ENCODE measurements around the gene KRTAP5-2.
"Not testable (repeated sequence)": the region's sequence is repeated elsewhere in the genome, so short reads cannot be mapped to it uniquely, and the experiment has no call there.

The KRTAP5-2 gene

DNA sequence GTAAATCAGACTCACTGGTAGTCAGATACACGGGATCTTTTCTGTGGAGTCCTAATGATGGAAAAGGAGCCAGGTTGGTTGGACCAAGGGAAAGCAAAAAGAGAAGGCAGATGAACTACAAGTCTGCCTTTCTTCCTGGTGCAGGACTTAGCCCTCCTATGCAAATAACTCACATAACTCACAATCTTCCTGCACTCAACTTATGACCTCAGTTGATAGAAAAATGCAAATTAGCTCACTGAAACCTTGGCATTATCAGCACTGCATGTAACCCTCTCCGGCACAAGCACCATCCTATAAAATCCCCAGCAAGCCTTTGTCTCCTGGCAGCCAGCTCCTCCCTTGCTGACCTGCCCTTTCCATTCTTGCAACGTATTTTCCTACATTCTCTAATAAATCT, 3.6 kb upstream of the KRTAP5-2 start:
- H4K91ac ChIP-seq (ENCODE audit: low read length); H3K4me3 ChIP-seq (ENCODE audit: insufficient read depth in 1 of 2, low read depth in 1 of 2, low read length in 2 of 2); H3K18ac ChIP-seq (ENCODE audit: low read depth in 1 of 2, low read length in 2 of 2); H2BK5ac ChIP-seq (ENCODE audit: low read depth, low read length, poor library complexity, severe bottlenecking); H3K36me3 ChIP-seq (ENCODE audit: control insufficient read depth in 1 of 2, insufficient read depth in 2 of 2, low read depth in 1 of 2, low read length in 2 of 2); H3K4me1 ChIP-seq (ENCODE audit: control insufficient read depth, insufficient read depth, low read depth, low read length); H3K9me3 ChIP-seq (ENCODE audit: control insufficient read depth, low read length); H3K79me1 ChIP-seq (replicated peaks; ENCODE audit: low read length, poor library complexity, severe bottlenecking); H3K4ac ChIP-seq (ENCODE audit: low read depth in 1 of 2, low read length in 2 of 2); DNase-seq; H2AK5ac ChIP-seq (ENCODE audit: low read length, severe bottlenecking); H2BK12ac ChIP-seq (ENCODE audit: low read length in 2 of 2); H3K9ac ChIP-seq (ENCODE audit: low read length); H2AFZ ChIP-seq (ENCODE audit: low read depth, low read length); H3K4me2 ChIP-seq (ENCODE audit: low read length, poor library complexity, severe bottlenecking); H4K8ac ChIP-seq (ENCODE audit: low read length); H3K23ac ChIP-seq (ENCODE audit: low read length in 2 of 2); H2BK15ac ChIP-seq (ENCODE audit: low read depth, poor library complexity, severe bottlenecking); H2BK120ac ChIP-seq (ENCODE audit: low read depth, low read length); H3K27ac ChIP-seq (ENCODE audit: low read length, poor library complexity, severe bottlenecking); H3K14ac ChIP-seq (ENCODE audit: low read length in 2 of 2): not testable (repeated sequence)
- peaks cover 71 to 80% of the 10 kb centered on the region in 2 experiments for H3K27me3 ChIP-seq (ENCODE audit: control insufficient read depth in 1 of 2, insufficient read depth in 1 of 2, low read length in 2 of 2)
- 85% methylated on average over 3 of the region's 3 CpGs for WGBS

DNA sequence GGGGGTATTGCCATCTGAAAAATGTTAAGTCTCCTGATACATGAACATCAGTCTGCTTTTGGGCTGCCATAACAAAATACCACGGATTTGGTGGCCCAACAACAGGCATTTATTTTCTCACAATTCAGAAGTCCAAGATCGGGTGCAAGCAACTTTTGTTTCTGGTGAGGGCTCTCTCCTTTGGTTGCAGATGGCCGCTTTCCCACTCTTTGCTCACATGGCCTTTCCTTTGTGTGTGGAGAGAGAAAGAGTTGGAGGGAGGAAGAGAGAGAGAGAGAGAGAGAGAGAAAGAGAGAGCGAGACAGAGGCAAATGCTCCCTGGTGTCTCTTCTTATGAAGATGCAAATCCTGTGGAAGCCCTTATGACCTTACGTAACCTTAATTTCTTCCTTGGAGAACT, 2.5 kb upstream of the KRTAP5-2 start:
- no peak overlapping the region for H3K14ac ChIP-seq (ENCODE audit: low read length in 2 of 2)
- no peak overlapping the region for H2BK12ac ChIP-seq (ENCODE audit: low read length in 2 of 2)
- no peak overlapping the region for H3K4me2 ChIP-seq (ENCODE audit: low read length, poor library complexity, severe bottlenecking)
- no peaks in the 10 kb centered on the region for H3K79me1 ChIP-seq (replicated peaks; ENCODE audit: low read length, poor library complexity, severe bottlenecking)
- no peaks in the 10 kb centered on the region for H3K4me1 ChIP-seq (ENCODE audit: control insufficient read depth, insufficient read depth, low read depth, low read length)
- no peak for DNase-seq
- H2AFZ ChIP-seq (ENCODE audit: low read depth, low read length) = no peak overlapping the region
- H2BK5ac ChIP-seq (ENCODE audit: low read depth, low read length, poor library complexity, severe bottlenecking) = no peak overlapping the region
- H4K91ac ChIP-seq (ENCODE audit: low read length) = no peak overlapping the region
- no peak overlapping the region for H3K4me3 ChIP-seq (ENCODE audit: insufficient read depth in 1 of 2, low read depth in 1 of 2, low read length in 2 of 2)
- H3K27ac ChIP-seq (ENCODE audit: low read length, poor library complexity, severe bottlenecking) = no peak overlapping the region
- no peak overlapping the region for H2BK120ac ChIP-seq (ENCODE audit: low read depth, low read length)
- H4K8ac ChIP-seq (ENCODE audit: low read length) = no peak overlapping the region
- H3K4ac ChIP-seq (ENCODE audit: low read depth in 1 of 2, low read length in 2 of 2) = no peak overlapping the region
- no peak overlapping the region for H2BK15ac ChIP-seq (ENCODE audit: low read depth, poor library complexity, severe bottlenecking)
- 85% methylated on average over 4 of the region's 5 CpGs for WGBS
- H3K9ac ChIP-seq (ENCODE audit: low read length) = no peak overlapping the region
- H3K36me3 ChIP-seq (ENCODE audit: control insufficient read depth in 1 of 2, insufficient read depth in 2 of 2, low read depth in 1 of 2, low read length in 2 of 2) = no peaks in the 10 kb centered on the region
- no peak overlapping the region for H3K18ac ChIP-seq (ENCODE audit: low read depth in 1 of 2, low read length in 2 of 2)
- H3K23ac ChIP-seq (ENCODE audit: low read length in 2 of 2) = no peak overlapping the region
- no peaks in the 10 kb centered on the region for H3K9me3 ChIP-seq (ENCODE audit: control insufficient read depth, low read length)
- H3K27me3 ChIP-seq (ENCODE audit: control insufficient read depth in 1 of 2, insufficient read depth in 1 of 2, low read length in 2 of 2) = peaks cover 71 to 80% of the 10 kb centered on the region in 2 experiments
- no peak overlapping the region for H2AK5ac ChIP-seq (ENCODE audit: low read length, severe bottlenecking)

GRCh38 chr11:1598816-1599215, 722 bp upstream of the KRTAP5-2 start:
- H3K18ac ChIP-seq (ENCODE audit: low read depth in 1 of 2, low read length in 2 of 2) = no peak overlapping the region
- no peak overlapping the region for H2BK12ac ChIP-seq (ENCODE audit: low read length in 2 of 2)
- H3K36me3 ChIP-seq (ENCODE audit: control insufficient read depth in 1 of 2, insufficient read depth in 2 of 2, low read depth in 1 of 2, low read length in 2 of 2) = no peaks in the 10 kb centered on the region
- no peaks in the 10 kb centered on the region for H3K9me3 ChIP-seq (ENCODE audit: control insufficient read depth, low read length)
- H3K27ac ChIP-seq (ENCODE audit: low read length, poor library complexity, severe bottlenecking) = no peak overlapping the region
- H2AK5ac ChIP-seq (ENCODE audit: low read length, severe bottlenecking) = no peak overlapping the region
- no peak overlapping the region for H4K91ac ChIP-seq (ENCODE audit: low read length)
- H2BK120ac ChIP-seq (ENCODE audit: low read depth, low read length) = no peak overlapping the region
- H3K4ac ChIP-seq (ENCODE audit: low read depth in 1 of 2, low read length in 2 of 2) = no peak overlapping the region
- no peak overlapping the region for H3K9ac ChIP-seq (ENCODE audit: low read length)
- no peak overlapping the region for H3K23ac ChIP-seq (ENCODE audit: low read length in 2 of 2)
- no peak overlapping the region for H3K4me3 ChIP-seq (ENCODE audit: insufficient read depth in 1 of 2, low read depth in 1 of 2, low read length in 2 of 2)
- H3K27me3 ChIP-seq (ENCODE audit: control insufficient read depth in 1 of 2, insufficient read depth in 1 of 2, low read length in 2 of 2) = peaks cover 58 to 83% of the 10 kb centered on the region in 2 experiments
- no peaks in the 10 kb centered on the region for H3K79me1 ChIP-seq (replicated peaks; ENCODE audit: low read length, poor library complexity, severe bottlenecking)
- DNase-seq = no peak
- H2AFZ ChIP-seq (ENCODE audit: low read depth, low read length) = no peak overlapping the region
- H4K8ac ChIP-seq (ENCODE audit: low read length) = no peak overlapping the region
- H2BK15ac ChIP-seq (ENCODE audit: low read depth, poor library complexity, severe bottlenecking) = no peak overlapping the region
- WGBS = 40% methylated on average over 1 of the region's 6 CpGs
- H2BK5ac ChIP-seq (ENCODE audit: low read depth, low read length, poor library complexity, severe bottlenecking) = no peak overlapping the region
- no peak overlapping the region for H3K14ac ChIP-seq (ENCODE audit: low read length in 2 of 2)
- no peak overlapping the region for H3K4me2 ChIP-seq (ENCODE audit: low read length, poor library complexity, severe bottlenecking)
- no peaks in the 10 kb centered on the region for H3K4me1 ChIP-seq (ENCODE audit: control insufficient read depth, insufficient read depth, low read depth, low read length)

DNA sequence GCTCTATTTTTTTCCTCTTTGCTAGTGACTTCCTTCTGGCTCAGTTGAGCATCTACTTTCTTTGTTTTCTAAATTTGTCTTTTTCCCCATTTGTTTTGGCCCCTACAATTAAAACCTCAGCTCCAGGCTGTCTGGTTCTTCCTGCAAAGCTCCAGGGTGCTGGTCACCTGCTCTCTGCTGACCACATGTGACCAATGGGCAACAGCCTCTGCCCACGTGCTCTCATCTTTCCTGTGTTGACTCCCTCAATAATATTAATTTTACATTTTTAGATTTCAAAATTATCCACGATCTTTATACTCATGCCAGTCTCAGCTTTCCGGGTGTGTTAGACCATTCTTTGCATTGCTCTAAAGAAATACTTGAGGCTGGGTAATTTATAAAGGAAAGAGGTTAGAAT, 312 bp upstream of the KRTAP5-2 start:
- not testable (repeated sequence) for H2BK15ac ChIP-seq (ENCODE audit: low read depth, poor library complexity, severe bottlenecking); H4K91ac ChIP-seq (ENCODE audit: low read length); H3K4ac ChIP-seq (ENCODE audit: low read depth in 1 of 2, low read length in 2 of 2); H3K4me2 ChIP-seq (ENCODE audit: low read length, poor library complexity, severe bottlenecking); H3K18ac ChIP-seq (ENCODE audit: low read depth in 1 of 2, low read length in 2 of 2); H3K23ac ChIP-seq (ENCODE audit: low read length in 2 of 2); H2BK5ac ChIP-seq (ENCODE audit: low read depth, low read length, poor library complexity, severe bottlenecking); H2AK5ac ChIP-seq (ENCODE audit: low read length, severe bottlenecking); H3K36me3 ChIP-seq (ENCODE audit: control insufficient read depth in 1 of 2, insufficient read depth in 2 of 2, low read depth in 1 of 2, low read length in 2 of 2); H3K9me3 ChIP-seq (ENCODE audit: control insufficient read depth, low read length); H3K79me1 ChIP-seq (replicated peaks; ENCODE audit: low read length, poor library complexity, severe bottlenecking); H2BK12ac ChIP-seq (ENCODE audit: low read length in 2 of 2); H2BK120ac ChIP-seq (ENCODE audit: low read depth, low read length); H2AFZ ChIP-seq (ENCODE audit: low read depth, low read length); DNase-seq; H3K14ac ChIP-seq (ENCODE audit: low read length in 2 of 2); H3K4me1 ChIP-seq (ENCODE audit: control insufficient read depth, insufficient read depth, low read depth, low read length); H3K4me3 ChIP-seq (ENCODE audit: insufficient read depth in 1 of 2, low read depth in 1 of 2, low read length in 2 of 2); H3K27ac ChIP-seq (ENCODE audit: low read length, poor library complexity, severe bottlenecking); H3K9ac ChIP-seq (ENCODE audit: low read length); H4K8ac ChIP-seq (ENCODE audit: low read length)
- 76% methylated on average over 3 of the region's 3 CpGs for WGBS
- H3K27me3 ChIP-seq (ENCODE audit: control insufficient read depth in 1 of 2, insufficient read depth in 1 of 2, low read length in 2 of 2) = peaks cover 62 to 83% of the 10 kb centered on the region in 2 experiments

All from mesenchymal stem cell (in vitro differentiated cells and primary cell).